LHCN-M2 (cell line): Measurements from ENCODE around the gene KIF4A. TPM values are rescaled to one million over a fixed set of nuclear protein-coding genes. Genes with fewer than 3 reads are reported as not detected.
A peak's percentile ranks its signal among the peaks of the same experiment; 100 is the strongest.
"Not testable (repeated sequence)": the region's sequence is repeated elsewhere in the genome, so short reads cannot be mapped to it uniquely, and the experiment has no call there.

ENCODE experiments used
- DNase-seq: peaks from one replicate; pipeline ENCODE4 v3.0.0-alpha.2; 2012; ENCODE audit warnings: low read depth
- polyA plus RNA-seq: library from polyadenylated mRNA; unstranded; fragments of >200 nt; gene quantifications from one replicate; pipeline ENCODE4 v1.2.1, GENCODE V29; 2012; ENCODE audit warnings: missing spikeins
- total RNA-seq: library from RNA; depleted of rRNA; stranded (reverse); fragments of >200 nt; gene quantifications from 2 replicates; pipeline ENCODE4 v1.2.3, GENCODE V29; 2014; rRNA removed

KIF4A gene, protein sequence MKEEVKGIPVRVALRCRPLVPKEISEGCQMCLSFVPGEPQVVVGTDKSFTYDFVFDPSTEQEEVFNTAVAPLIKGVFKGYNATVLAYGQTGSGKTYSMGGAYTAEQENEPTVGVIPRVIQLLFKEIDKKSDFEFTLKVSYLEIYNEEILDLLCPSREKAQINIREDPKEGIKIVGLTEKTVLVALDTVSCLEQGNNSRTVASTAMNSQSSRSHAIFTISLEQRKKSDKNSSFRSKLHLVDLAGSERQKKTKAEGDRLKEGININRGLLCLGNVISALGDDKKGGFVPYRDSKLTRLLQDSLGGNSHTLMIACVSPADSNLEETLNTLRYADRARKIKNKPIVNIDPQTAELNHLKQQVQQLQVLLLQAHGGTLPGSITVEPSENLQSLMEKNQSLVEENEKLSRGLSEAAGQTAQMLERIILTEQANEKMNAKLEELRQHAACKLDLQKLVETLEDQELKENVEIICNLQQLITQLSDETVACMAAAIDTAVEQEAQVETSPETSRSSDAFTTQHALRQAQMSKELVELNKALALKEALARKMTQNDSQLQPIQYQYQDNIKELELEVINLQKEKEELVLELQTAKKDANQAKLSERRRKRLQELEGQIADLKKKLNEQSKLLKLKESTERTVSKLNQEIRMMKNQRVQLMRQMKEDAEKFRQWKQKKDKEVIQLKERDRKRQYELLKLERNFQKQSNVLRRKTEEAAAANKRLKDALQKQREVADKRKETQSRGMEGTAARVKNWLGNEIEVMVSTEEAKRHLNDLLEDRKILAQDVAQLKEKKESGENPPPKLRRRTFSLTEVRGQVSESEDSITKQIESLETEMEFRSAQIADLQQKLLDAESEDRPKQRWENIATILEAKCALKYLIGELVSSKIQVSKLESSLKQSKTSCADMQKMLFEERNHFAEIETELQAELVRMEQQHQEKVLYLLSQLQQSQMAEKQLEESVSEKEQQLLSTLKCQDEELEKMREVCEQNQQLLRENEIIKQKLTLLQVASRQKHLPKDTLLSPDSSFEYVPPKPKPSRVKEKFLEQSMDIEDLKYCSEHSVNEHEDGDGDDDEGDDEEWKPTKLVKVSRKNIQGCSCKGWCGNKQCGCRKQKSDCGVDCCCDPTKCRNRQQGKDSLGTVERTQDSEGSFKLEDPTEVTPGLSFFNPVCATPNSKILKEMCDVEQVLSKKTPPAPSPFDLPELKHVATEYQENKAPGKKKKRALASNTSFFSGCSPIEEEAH
- 38.9 and 42.1 TPM in 2 replicates for total RNA-seq
- 18.0 TPM for polyA plus RNA-seq

DNA sequence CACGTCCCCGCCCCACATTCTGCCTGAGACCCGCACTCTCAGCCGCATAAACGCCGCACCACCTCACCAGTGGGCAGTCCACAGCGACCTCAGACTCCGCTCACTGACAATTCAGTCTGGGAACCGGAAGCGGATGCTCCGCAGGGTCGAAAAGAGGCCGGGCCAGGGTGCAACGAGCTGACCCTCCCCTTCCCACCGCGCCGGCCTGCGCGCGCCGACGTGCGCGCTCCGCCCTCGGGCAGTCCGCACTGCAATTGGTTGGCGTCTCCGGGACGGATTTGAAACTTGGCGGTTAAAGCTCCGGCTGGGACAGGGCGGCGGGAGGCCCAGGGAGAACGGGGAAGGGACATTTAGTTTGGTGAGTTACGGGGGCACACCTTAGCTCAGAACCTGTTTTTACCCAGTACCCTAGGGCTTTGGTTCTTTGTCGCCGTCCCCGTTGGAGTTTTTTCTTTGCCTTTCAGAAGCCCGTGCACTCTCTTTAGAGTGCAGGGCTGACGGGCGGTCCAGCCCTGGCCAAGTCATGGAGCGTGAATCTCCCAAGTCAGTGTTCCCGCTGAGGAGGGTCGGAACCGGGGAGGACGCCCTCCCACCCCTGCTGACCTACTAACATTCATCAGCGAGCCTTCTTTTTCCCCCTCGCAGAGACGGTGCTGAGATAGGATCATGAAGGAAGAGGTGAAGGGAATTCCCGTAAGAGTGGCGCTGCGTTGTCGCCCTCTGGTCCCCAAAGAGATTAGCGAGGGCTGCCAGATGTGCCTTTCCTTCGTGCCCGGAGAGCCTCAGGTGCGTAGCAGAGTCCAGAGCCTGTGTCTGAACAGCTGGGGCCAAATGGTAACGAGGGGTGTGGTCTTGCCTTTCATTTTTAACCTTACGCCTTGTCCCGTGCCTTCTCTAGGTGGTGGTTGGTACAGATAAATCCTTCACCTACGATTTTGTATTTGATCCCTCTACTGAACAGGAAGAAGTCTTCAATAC, at the start of gene KIF4A, which contains the start of gene PDZD11:
Gene KIF4A (plus strand): TSS at position 312 of the 978 bp plus-strand sequence. CDS start 355 bp downstream, at position 667.
Gene PDZD11 (minus strand): TSS at position 135 of the 978 bp plus-strand sequence. CDS start 586 bp downstream, outside the sequence.
- peak; percentile 79 for DNase-seq

DNA sequence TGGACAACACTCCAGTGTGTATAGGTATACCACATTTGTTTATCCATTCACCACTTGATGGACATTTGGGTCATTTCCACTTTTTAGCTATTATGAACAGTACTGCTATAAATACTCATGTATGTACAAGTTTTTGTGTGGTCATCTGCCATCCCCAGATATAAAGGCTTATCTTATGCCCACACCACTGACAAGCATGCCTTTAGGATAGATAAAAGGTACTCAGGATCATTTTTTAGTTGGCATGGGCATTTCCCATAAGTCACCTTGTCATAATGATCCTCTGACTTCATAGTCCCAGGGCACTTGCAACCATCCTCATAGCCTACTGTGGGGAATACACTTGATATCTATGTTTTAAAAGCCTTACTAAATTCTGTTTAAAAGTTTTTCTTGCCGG, 49.2 kb upstream of the KIF4A start:
- no peak for DNase-seq

DNA sequence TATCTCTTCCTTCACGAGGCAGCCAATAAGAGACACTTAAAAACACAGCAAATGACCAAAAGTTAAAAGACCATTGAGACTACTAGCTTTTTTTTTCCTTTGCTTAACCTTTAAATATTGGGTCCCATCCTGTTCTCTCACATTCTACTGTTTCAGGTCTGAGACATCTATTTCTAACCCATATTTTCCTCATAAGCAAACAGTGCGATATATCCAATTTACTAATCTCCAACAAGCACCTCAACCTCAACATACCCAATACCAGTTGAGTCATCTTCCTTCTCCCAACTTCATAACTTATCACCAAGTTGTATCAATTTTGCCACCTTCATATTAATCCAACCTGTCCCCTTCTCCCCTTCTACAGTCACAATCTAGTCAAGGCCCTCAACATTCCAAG, 48.4 kb upstream of the KIF4A start:
- DNase-seq = no peak

DNA sequence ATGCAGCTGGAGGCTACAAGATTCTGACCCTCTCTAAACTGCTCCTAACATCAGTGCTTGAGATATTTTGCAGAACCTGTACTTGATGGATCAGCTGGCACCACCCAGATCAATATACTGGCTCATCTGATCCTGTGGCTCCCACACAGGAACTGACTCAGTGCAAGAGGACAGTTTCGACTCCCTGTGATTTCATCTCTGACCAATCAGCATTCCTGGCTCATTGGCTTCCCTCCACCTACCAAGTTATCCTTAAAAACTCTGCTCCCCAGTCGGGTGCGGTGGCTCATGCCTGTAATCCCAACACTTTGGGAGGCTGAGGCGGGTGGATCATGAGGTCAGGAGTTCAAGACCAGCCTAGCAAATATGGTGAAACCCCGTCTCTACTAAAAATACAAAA, 46.3 kb upstream of the KIF4A start:
- DNase-seq = not testable (repeated sequence)

DNA sequence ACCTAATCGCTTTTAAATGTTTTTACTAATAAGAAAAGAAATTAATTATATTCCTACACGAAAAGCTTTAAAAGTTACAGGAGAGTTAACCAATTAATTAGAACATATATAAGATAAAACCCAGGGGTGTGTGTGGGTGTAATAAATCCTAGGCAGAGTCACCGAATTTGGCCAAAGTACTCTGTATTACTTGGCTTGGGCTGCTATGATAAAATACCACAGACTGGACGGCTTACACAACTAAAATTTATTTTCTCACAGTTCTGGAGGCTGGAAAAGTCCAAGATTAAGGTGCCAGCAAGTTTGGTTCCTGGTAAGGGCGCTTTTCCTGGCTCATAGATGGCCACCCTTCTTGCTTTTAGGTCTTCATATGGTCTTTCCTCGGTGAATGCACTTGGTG, 45.0 kb upstream of the KIF4A start:
- DNase-seq = no peak

DNA sequence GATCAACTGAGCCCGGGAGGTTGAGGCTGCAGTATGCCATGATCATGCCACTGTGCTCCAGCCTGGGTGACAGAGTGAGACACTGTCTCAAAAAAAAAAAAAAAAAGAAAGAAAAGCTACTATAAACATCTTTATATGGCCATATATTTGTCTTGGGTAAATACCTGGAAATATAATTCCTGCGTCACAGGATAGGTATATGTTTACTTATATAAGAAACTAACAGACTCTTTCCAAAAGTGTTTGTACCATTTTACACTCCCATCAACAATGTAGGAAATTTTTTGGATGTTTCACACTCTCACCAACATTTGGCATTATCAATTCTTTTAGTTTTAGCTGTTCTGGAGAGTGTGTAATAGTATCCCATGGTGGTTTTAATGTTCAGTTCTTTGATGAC, 42.7 kb upstream of the KIF4A start:
- no peak for DNase-seq

DNA sequence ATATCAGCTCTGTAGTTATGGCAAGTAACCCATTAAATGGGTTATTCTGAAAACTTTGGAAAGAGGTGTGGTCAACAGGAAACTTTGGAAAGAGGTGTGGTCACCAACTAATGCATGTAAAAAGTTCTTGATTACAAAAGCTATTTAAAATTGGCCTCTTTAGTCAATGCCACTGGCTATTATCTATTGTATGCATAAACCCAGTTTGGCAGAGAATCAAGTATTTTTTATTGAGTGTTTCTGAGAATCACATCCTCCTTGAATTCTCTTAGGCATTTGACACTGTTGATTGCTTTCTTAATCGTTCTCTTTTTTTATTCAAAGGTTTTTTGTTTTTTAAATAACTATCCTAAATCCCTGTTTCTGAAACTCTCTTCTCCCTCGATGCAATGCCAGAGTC, 37.4 kb upstream of the KIF4A start:
- no peak for DNase-seq

DNA sequence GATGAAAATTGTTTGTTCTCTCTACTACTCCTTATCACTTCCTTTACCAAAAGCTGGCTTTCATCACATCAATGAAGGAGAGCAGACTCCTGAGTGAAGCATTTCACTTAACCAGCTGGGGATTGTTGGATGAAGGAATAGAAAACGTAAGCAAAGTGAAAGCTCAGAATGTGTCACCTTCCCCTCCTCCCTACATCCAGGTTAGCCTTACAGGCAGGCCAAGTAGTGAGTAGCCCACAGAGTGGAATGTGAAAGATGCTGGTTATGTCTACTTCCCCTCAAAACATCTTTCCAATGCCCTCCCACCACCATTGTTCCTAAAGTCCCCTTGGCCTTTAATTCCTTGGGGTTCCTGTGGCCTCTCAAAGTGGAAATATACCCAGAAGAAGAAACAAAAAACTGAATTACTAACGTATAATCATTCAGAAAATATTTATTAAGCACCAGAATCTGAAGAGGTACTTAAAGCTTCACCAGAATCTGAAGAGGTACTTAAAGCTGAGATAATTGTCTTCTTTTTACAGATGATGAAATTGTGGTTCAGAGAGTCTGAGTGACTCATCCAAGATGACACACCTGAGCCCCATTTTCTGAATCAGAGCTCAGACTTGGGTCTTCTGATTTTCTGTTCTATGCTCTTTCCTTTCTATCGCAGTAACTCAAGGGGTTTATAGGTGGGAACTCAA, 36.4 kb upstream of the KIF4A start:
- DNase-seq = peak; percentile 3

DNA sequence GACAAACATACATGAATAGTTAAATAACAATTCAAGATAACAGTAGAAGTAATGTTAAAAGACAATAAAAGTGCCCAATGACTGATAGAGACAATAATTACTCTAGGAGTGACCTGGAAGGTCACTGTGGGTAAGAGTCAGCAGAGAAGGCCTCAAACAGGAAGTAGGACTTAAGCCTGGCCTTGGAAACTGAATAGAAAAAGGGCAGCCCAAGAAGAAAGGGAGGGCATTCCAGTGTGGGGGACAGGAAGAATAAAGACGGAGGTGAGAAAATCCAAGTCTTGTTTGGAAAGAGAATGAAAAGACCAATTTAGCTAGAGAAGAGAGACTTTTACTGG, 35.9 kb upstream of the KIF4A start:
- DNase-seq = peak; percentile 10

DNA sequence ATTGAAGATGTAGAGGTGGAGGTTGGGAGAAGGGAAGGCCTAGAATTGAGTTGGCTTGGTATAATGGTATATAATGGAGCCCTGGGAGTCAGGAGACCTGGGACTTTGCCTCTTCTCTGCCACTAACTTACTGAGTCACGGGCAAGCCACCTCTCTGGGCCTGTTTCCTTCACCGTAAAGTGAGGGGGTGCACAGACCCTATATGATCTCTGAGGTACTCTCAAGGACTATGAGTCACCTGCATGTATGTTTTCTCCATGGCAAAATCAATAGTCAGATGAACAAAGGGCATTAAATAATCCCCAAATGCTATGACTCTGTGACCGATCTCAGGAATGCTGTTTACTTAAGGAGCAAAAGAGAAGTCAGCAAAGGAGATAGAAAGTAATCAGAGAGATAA, 35.0 kb upstream of the KIF4A start:
- DNase-seq = no peak

DNA sequence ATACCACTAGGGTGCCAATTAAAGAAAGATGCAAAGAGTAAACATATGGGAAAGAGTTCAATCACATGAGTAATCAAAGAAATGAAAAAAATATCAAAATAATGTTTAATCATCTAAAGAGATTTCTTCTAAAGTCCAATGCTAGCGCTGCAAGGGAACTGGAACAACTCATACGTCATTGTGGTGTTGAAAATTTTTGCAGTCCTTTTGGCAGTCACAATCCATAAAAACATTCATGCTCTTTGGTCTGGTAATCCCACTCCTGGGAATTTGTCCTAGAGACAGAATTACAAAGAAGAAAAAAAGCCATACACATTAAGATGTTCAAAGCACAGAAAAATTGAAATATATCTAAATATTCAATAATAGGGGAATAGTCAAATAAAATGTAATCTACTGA, 34.5 kb upstream of the KIF4A start:
- DNase-seq = no peak

DNA sequence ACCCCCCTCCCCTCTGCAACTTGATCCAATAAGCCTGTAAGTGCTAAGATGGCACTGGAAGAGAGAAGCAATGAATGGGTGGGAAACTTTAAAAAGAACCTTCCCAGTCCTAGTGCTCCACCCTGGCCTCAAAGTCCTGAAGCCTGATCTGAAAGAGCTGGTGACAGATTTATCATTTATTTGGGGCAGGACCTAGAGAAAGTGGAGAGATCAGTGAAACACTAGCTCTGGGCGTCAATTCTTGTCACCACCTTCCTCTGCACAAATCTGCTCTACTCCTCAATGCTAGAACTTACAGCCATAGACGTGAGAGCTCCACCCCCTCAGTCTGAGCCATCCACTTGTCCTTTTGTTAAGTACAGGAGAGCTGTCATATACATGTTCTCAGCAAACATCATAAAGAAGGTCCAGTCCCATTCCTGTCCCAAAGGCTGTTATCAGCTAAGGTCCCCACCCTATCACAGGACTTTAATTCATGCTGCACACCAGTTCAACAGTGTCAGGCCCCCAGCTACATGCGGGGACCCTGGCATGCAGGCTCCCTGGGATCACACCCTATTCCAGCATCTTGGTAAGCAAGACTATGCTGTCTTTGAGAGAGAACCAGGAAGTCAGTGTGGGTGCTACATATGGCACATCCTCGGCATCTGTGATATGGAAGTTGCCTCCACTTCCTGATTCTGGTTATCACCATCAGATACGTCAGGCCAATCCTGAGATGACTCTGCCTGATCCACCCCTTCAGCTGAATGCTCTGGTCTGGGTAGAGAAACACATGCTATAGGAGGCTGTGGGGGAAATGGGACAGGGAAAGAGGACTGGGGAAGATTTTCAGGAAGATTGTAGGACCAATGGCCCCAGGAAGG, 32.2 kb upstream of the KIF4A start:
- DNase-seq = no peak

DNA sequence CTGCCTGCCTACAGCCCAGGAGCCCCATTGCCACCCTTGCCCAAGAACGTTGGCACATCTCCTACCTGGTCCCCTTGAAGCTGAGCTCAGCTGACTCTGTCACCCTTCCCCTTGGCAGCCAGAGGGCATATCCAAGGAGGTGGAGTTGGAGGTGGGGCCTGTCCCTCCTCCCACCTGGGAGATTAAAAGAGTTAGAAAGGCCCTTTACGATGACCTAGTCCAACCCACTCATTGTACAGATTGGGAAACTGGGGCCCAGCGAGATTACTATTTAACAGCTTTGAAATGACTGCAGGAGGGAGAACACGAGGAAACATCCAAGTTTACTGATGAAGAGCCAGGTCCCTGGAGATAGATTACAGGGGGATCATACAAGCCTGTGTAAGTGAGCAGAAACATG, 29.8 kb upstream of the KIF4A start, which contains the start of gene P2RY4:
Gene P2RY4 (minus strand): TSS at position 101 of the 400 bp plus-strand sequence. CDS start 580 bp downstream, outside the sequence.
- DNase-seq = no peak

DNA sequence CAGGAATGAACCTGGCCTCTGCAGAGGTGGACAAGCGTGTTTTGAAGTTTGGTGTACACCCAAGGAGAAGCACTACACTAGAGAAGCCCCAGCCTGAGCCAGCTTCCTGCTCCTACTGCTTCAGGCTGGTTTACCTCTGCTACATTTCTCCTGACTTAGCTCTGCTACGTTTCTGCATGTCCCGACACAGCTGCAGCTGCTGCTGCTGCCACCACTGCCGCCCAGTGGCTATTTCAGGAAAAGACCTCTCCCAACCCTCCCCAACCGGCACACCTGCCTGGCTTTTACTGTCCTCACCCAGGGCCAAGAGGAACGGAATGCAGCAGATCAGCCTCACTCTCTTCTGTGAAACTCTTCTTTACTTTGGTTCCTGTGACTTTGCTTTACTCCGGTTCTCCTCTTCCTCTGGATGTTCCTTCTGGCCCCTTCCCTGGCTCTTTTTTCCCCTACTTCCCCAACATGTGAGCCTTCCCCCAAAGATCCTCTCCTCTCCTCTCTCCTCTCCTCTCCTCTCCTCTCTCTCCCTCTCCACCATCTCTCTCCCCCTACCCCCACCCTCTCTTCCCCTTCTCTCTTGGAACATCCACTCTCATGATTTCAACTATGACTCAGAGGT, 26.8 kb upstream of the KIF4A start:
- DNase-seq = peak; percentile 5

DNA sequence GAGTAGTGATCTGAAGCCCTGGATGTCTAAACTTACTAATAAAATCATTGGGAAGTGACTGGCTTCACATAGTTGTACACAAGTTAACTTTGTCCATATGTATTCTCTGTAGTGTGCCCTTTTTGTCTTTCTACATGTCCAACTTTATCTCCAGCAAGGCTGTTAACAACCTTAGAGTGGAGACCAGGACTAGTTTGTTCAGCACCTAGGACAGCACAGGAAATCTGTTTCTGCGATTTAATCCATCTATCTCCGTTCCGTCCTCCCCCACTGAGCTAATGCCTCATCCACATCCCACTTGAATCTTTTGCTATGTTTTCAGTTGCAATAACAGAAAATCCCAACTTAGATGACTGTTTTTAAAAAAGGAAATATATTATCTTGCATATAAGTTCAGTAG, 25.1 kb upstream of the KIF4A start:
- DNase-seq = no peak

DNA sequence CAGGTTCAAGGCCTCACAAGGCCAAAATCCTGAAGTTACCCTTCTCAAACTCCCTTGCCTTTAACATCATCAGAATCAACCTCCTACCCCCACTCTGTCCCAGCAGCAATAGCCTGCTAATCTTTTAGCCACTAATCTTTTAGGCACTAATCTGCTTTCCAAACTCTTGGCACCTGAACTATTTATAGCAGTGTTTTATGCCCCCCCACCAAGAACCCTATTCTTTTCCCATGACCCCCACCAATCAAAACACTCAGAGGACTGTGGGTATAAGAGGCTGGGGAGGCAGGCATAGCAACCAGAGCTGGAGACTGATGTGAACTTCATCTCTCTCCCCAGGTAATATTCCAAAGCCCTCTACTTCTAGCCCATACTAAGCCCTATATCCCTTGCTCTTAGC, 21.9 kb upstream of the KIF4A start, which contains the start of gene ARR3:
Gene ARR3 (plus strand): TSS at position 301 of the 400 bp plus-strand sequence. CDS start 1,052 bp downstream, outside the sequence.
- no peak for DNase-seq

DNA sequence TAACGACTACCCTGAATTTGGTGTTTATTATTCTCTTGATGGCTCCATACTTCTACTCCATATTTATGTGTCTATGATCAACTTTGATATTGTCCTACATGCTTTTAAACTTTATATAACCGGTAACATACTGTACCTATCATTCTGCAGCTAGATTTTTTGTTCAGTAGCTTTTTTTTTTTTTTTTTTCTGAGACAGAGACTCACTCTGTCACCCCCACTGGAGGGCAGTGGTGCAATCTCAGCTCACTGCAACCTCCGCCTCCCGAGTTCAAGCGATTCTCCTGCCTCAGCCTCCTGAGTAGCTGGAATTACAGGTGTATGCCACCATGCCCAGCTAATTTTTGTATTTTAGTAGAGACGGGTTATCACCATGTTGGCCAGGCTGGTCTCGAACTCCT, 15.9 kb upstream of the KIF4A start:
- not testable (repeated sequence) for DNase-seq

DNA sequence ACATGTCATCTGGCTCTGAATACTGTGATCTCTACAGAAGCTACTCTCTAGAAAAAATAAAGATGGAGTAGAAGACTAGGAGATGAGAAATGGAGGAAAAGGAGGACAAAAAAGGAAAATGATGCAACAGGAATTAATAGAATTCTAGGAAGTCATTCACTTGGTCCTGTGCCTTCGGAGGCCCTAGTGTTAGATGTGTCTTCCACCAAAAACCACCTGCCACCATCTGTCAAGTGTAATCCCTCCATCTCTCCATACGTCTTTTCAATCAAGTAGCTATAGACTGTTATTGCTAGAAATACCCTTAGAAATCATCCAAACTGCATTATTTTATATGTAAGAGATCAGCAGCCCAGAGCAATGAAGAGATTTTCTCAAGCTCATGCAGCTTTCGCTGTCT, 10.8 kb upstream of the KIF4A start:
- no peak for DNase-seq
